K562 (cell line): Measurements from ENCODE around the gene PTGR3. TPM values are rescaled to one million over a fixed set of nuclear protein-coding genes. Genes with fewer than 3 reads are reported as not detected.
A peak's percentile ranks its signal among the peaks of the same experiment; 100 is the strongest.

Experiments
- ATAC-seq: fragments of 200-7000 bp; cut with Tn5 transposase; 3 replicates; pipeline ENCODE4 v1.9.1; 2020; ENCODE audit warnings: moderate library complexity
- BruUV-seq: library from RNA; stranded (reverse); fragments of 400-500 nt; replicated peaks from 2 replicates; lab custom pipeline; 2021; lab: Mats Ljungman, UMichigan
- CTCF ChIA-PET: fragments of 300-600 bp; formaldehyde crosslinking; extraction: SDS; loops from one replicate; lab custom pipeline; 2021; ENCODE audit warnings: low intra/inter-chr PET ratio; lab: Yijun Ruan, JAX
- POLR2A ChIA-PET: fragments of 300-600, 350-650 bp; sonication (Branson Sonifier 250); formaldehyde crosslinking; extraction: SDS; loops from one replicate; lab custom pipeline; 2021; ENCODE audit warnings: antibody characterized with exemption, inconsistent platforms; lab: Yijun Ruan, JAX
- DNase-seq, 4 experiments: peaks; one replicate each; pipeline versions ENCODE4 v3.0.0 to v3.0.0-alpha.2; 2011 to 2018; ENCODE audit warnings: low spot score in 3 of 4, mixed read lengths in 3 of 4; ENCODE audit errors: extremely low read depth in 1 of 4
- FAIRE-seq: peaks from 2 replicates; lab custom pipeline; 2011; peaks lifted over from hg19 to GRCh38; lab: Jason Lieb, UNC
- H2AFZ ChIP-seq: 2 replicates; pipeline ENCODE4 v1.6.0; 2011; ENCODE audit warnings: low read depth, low read length, control low read depth, inconsistent platforms
- H3K27ac ChIP-seq: fragments of 200-600 bp; 3 replicates; pipeline ENCODE4 v1.8.0; 2011; ENCODE audit warnings: low read depth, mild to moderate bottlenecking, control low read depth, inconsistent platforms, low read length, moderate library complexity, mixed read lengths; ENCODE audit errors: extremely low read depth
- H3K27me3 ChIP-seq, 2 experiments: fragments of 300-600 bp in 1 of 2; 2 replicates in 1 of 2; 3 replicates in 1 of 2; pipeline versions ENCODE4 v1.6.0 to v1.8.0; 2011; ENCODE audit warnings: inconsistent platforms in 2 of 2, low read length in 2 of 2, mild to moderate bottlenecking in 1 of 2, mixed read lengths in 1 of 2, moderate library complexity in 1 of 2; ENCODE audit not compliant: control insufficient read depth in 2 of 2, insufficient read depth in 2 of 2
- H3K36me3 ChIP-seq: fragments of 300-600 bp; 3 replicates; pipeline ENCODE4 v1.8.0; 2011; ENCODE audit warnings: mild to moderate bottlenecking, low read length, inconsistent platforms; ENCODE audit not compliant: control insufficient read depth, insufficient read depth
- H3K4me1 ChIP-seq, 2 experiments: fragments of 200-600 bp in 1 of 2; replicated peaks in 1 of 2; 2 replicates in 1 of 2; 3 replicates in 1 of 2; pipeline versions ENCODE4 v1.5.1 to v1.8.0; 2011; ENCODE audit warnings: inconsistent platforms in 2 of 2, low read length in 2 of 2, mild to moderate bottlenecking in 1 of 2, mixed read lengths in 1 of 2, moderate library complexity in 1 of 2; ENCODE audit not compliant: control insufficient read depth in 2 of 2, insufficient read depth in 2 of 2
- H3K4me2 ChIP-seq: 2 replicates; pipeline ENCODE4 v1.6.1; 2011; ENCODE audit warnings: low read length, control low read depth, inconsistent platforms, mixed read lengths; ENCODE audit not compliant: insufficient read depth
- H3K4me3 ChIP-seq: fragments of 200-600 bp; sonication (generic), shearing (Covaris generic); 2 replicates; pipeline ENCODE4 v1.5.1; 2016; ENCODE audit warnings: control low read depth, inconsistent platforms
- H3K79me2 ChIP-seq: fragments of 200-600 bp; 3 replicates; pipeline ENCODE4 v1.8.0; 2011; ENCODE audit warnings: low read length, inconsistent platforms; ENCODE audit not compliant: control insufficient read depth, insufficient read depth
- H3K9ac ChIP-seq, 2 experiments: 2 replicates each; pipeline versions ENCODE4 v1.6.0 to v1.6.1; 2011; ENCODE audit warnings: low read depth in 2 of 2, low read length in 2 of 2, control low read depth in 1 of 2, inconsistent platforms in 1 of 2, mild to moderate bottlenecking in 1 of 2, mixed read lengths in 1 of 2; ENCODE audit not compliant: insufficient read depth in 1 of 2
- H3K9me1 ChIP-seq: one replicate; pipeline ENCODE4 v1.6.0; 2011; ENCODE audit warnings: inconsistent platforms, mild to moderate bottlenecking, low read length, moderate library complexity; ENCODE audit not compliant: control insufficient read depth, insufficient read depth
- H3K9me3 ChIP-seq: replicated peaks from 2 replicates; pipeline ENCODE4 v1.5.1; 2011; ENCODE audit warnings: low read depth, low read length, inconsistent platforms; ENCODE audit not compliant: control insufficient read depth, insufficient read depth
- H4K20me1 ChIP-seq: replicated peaks from 2 replicates; pipeline ENCODE4 v1.6.1; 2011; ENCODE audit warnings: low read length, inconsistent platforms, mixed read lengths; ENCODE audit not compliant: control insufficient read depth, insufficient read depth
- CXXC5 ChIP-seq: fragments of 250-450 bp; sonication (Bioruptor Pico); IDR thresholded peaks from 2 replicates; pipeline ENCODE4 v1.8.0; 2022; ENCODE audit warnings: inconsistent platforms, mild to moderate bottlenecking, moderate library complexity
- EP300 ChIP-seq: IDR thresholded peaks from 2 replicates; pipeline ENCODE4 v1.6.1; 2012; ENCODE audit warnings: low read length, improper control_type of control experiment
- JUN ChIP-seq, 2 experiments: sonication (generic) in 1 of 2; formaldehyde crosslinking in 1 of 2; IDR thresholded peaks; 2 replicates each; pipeline versions ENCODE4 v1.6.1 to v1.8.0; 2012 to 2022; ENCODE audit warnings: borderline replicate concordance in 2 of 2, mild to moderate bottlenecking in 2 of 2, improper control_type of control experiment in 1 of 2, low read depth in 1 of 2, low read length in 1 of 2, missing genetic modification reagents in 1 of 2
- JUNB ChIP-seq: fragments of 450-650 bp; formaldehyde crosslinking; conservative IDR thresholded peaks from 2 replicates; pipeline ENCODE4 v1.4.0; 2020; ENCODE audit warnings: mild to moderate bottlenecking
- MEIS2 ChIP-seq: fragments of 450-650 bp; IDR thresholded peaks from 2 replicates; pipeline ENCODE4 v1.6.1; 2014; ENCODE audit warnings: mild to moderate bottlenecking; ENCODE audit not compliant: partially characterized antibody
- NR0B1 ChIP-seq: fragments of 450-650 bp; IDR thresholded peaks from one replicate; pipeline ENCODE4 v1.6.1; 2018; ENCODE audit warnings: mild to moderate bottlenecking, moderate library complexity; ENCODE audit not compliant: partially characterized antibody
- PBX2 ChIP-seq, 2 experiments: IDR thresholded peaks in 1 of 2; conservative IDR thresholded peaks in 1 of 2; 2 replicates each; pipeline ENCODE4 v1.6.1; 2016; ENCODE audit warnings: low read depth in 2 of 2, mild to moderate bottlenecking in 1 of 2, missing compliant biosample characterization in 1 of 2, missing genetic modification characterization in 1 of 2, moderate library complexity in 1 of 2
- PHF8 ChIP-seq: fragments of 200-600 bp; sonication (generic); IDR thresholded peaks from 2 replicates; pipeline ENCODE4 v1.6.1; 2012; ENCODE audit warnings: mixed run types, mild to moderate bottlenecking, inconsistent platforms, low read length, moderate library complexity, borderline replicate concordance
- PKNOX1 ChIP-seq: fragments of 450-650 bp; IDR thresholded peaks from 2 replicates; pipeline ENCODE4 v1.6.1; 2016
- SIRT6 ChIP-seq: IDR thresholded peaks from one replicate; pipeline ENCODE4 v1.6.1; 2012; ENCODE audit warnings: low read depth, mild to moderate bottlenecking, control low read depth, inconsistent platforms, low read length, moderate library complexity
- THAP12 ChIP-seq: fragments of 250-450 bp; sonication (Bioruptor Pico); IDR thresholded peaks from 2 replicates; pipeline ENCODE4 v1.9.0; 2021; ENCODE audit warnings: mild to moderate bottlenecking, inconsistent platforms
- ZC3H4 ChIP-seq: sonication (generic); formaldehyde crosslinking; IDR thresholded peaks from 2 replicates; pipeline ENCODE4 v1.9.0; 2021; ENCODE audit warnings: missing genetic modification reagents, borderline replicate concordance
- ZNF551 ChIP-seq: fragments of 250-450 bp; sonication (Bioruptor Pico); IDR thresholded peaks from 2 replicates; pipeline ENCODE4 v1.5.0; 2021; ENCODE audit warnings: mild to moderate bottlenecking, moderate library complexity
- WGBS: fragments of 100-300 bp; shearing (Covaris generic); methylation state at CpG from one replicate; pipeline ENCODE4 v1.1.6; 2016; ENCODE audit warnings: low coverage, mixed read lengths; ENCODE audit not compliant: insufficient coverage; ENCODE audit errors: missing lambda C conversion rate; 5-methylcytosine and 5-hydroxymethylcytosine counted together
- in situ Hi-C: fragments of 300-500 bp; cut with MboI; formaldehyde crosslinking; loops from 4 replicates; pipeline ENCODE4 v1.15.0; 2018; ENCODE audit warnings: inconsistent platforms, mixed read lengths
- intact Hi-C: fragments of 100-400 bp; cut with micrococcal nuclease; formaldehyde crosslinking; loops from 2 replicates; pipeline ENCODE4 v1.14.2; 2022
- polyA plus RNA-seq, 8 experiments: library from polyadenylated mRNA; depleted of rRNA in 4 of 8; stranded (reverse) in 5 of 8; unstranded in 3 of 8; fragments of >200 nt; fragmentation: Nextera tagmentation in 2 of 8; fragmentation: Illumina TruSeq in 1 of 8; extraction: Ambion mirVana in 2 of 8; extraction: Trizol in 1 of 8; gene quantifications; 2 replicates each; pipeline versions ENCODE4 v1.2.1 to v1.2.3, GENCODE V29; 2011 to 2014; ENCODE audit warnings: inconsistent platforms in 1 of 8, missing spikeins in 1 of 8
- total RNA-seq, 7 experiments: library from RNA; depleted of rRNA in 6 of 7; stranded (reverse); fragments of >200 nt in 6 of 7; fragmentation: Illumina TruSeq in 2 of 7; extraction: Trizol in 2 of 7; gene quantifications; 2 replicates each; pipeline versions ENCODE4 v1.2.1 to v1.2.3, GENCODE V29; 2011 to 2021; ENCODE audit warnings: low replicate concordance in 1 of 7

PTGR3 gene
- total and polyA plus RNA-seq, 9 of the 15 experiments (the other 6 are each of a cell fraction or from before 2014, with no cell fraction given) = 4.1 to 32.3 (median 15.3) TPM

GRCh38 chr18:75223687-75224347 is 14.9 kb upstream of the PTGR3 start:
- WGBS = 48% methylated on average over 9 of the region's 9 CpGs
- Histone ChIP-seq H3K4me2 (no peak overlapping the region), H2AFZ (no peak overlapping the region), H3K27me3 (no peaks in the 10 kb centered on the region), H3K9me3 (no peaks in the 10 kb centered on the region), H4K20me1 (no peaks in the 10 kb centered on the region), H3K4me3 (no peak overlapping the region), H3K4me1 (peaks cover under 1 to 6% of the 10 kb centered on the region in 2 experiments; a peak in 3 of 5 replicates), H3K9me1 (no peaks in the 10 kb centered on the region), H3K27ac (no peak overlapping the region), H3K9ac (no peak overlapping the region), H3K79me2 (no peaks in the 10 kb centered on the region; the same call in 2 of the 3 replicates), H3K36me3 (no peaks in the 10 kb centered on the region)
- intact Hi-C loops = no loop called here
- BruUV-seq = no TSS peak
- TF ChIP-seq THAP12 (CRISPR knock-in tag) (no peak), EP300 (no peak), JUNB (CRISPR knock-in tag) (no peak), PHF8 (no peak), ZC3H4 (CRISPR knock-in tag) (no peak), SIRT6 (no peak), PKNOX1 (0 out of 2 replicates have a peak, but pooled peaks have one; percentile 8), NR0B1 (no peak), MEIS2 (peak; percentile 51), ZNF551 (CRISPR knock-in tag) (no peak), JUN (IDR thresholded peaks at IDR 0.05; ENCODE audit: borderline replicate concordance, low read depth, low read length) (no peak), JUN (CRISPR knock-in tag; IDR thresholded peaks at IDR 0.05; ENCODE audit: borderline replicate concordance) (no peak), CXXC5 (CRISPR knock-in tag) (no peak), PBX2 (CRISPR knock-in tag; IDR thresholded peaks at IDR 0.05; ENCODE audit: low read depth) (no peak), PBX2 (tag; conservative IDR thresholded peaks at IDR 0.05; ENCODE audit: low read depth) (peak; percentile 50)
- ATAC-seq = no peak
- CTCF ChIA-PET = no interaction called here
- DNase-seq = no peak
- no peak for FAIRE-seq
- POLR2A ChIA-PET = interaction anchor here (0.5 to 1.0 kb wide), 2 partner anchors 13 to 38 kb away, joined by 3 to 4 read pairs; partner anchors contain the start of gene TSHZ1
- in situ Hi-C loops = no loop called here
